MCF 10A (cell line): ENCODE data around the gene FRAS1. TPM values are rescaled to one million over a fixed set of nuclear protein-coding genes. Genes with fewer than 3 reads are reported as not detected.

ENCODE experiments used
- BruUV-seq: library from RNA; stranded (reverse); fragments of 400-500 nt; replicated peaks from 2 replicates; lab custom pipeline; 2021; lab: Mats Ljungman, UMichigan
- CTCF ChIA-PET: fragments of 300-600 bp; sonication (Branson Sonifier 250); formaldehyde crosslinking; extraction: SDS; loops from one replicate; lab custom pipeline; 2021; ENCODE audit warnings: antibody characterized with exemption, inconsistent platforms; lab: Yijun Ruan, JAX
- POLR2A ChIA-PET: fragments of 300-600, 350-650 bp; sonication (Branson Sonifier 250); formaldehyde crosslinking; extraction: SDS; loops from one replicate; lab custom pipeline; 2020; ENCODE audit warnings: antibody characterized with exemption, inconsistent platforms; lab: Yijun Ruan, JAX
- DNase-seq: peaks from one replicate; pipeline ENCODE4 v3.0.0-alpha.2; 2018; ENCODE audit not compliant: unreplicated experiment
- H3K27ac Mint-ChIP-seq: one replicate; pipeline ENCODE4 v1.8.0; 2022; ENCODE audit warnings: mild to moderate bottlenecking, low read depth, mixed read lengths; ENCODE audit not compliant: unreplicated experiment
- H3K27me3 Mint-ChIP-seq: one replicate; pipeline ENCODE4 v1.8.0; 2022; ENCODE audit warnings: mixed read lengths; ENCODE audit not compliant: insufficient read depth, unreplicated experiment
- H3K36me3 Mint-ChIP-seq: one replicate; pipeline ENCODE4 v1.8.0; 2022; ENCODE audit warnings: mild to moderate bottlenecking, moderate library complexity, mixed read lengths; ENCODE audit not compliant: insufficient read depth, unreplicated experiment
- H3K4me1 Mint-ChIP-seq: one replicate; pipeline ENCODE4 v1.8.0; 2022; ENCODE audit warnings: mixed read lengths; ENCODE audit not compliant: insufficient read depth, unreplicated experiment
- H3K4me3 Mint-ChIP-seq: one replicate; pipeline ENCODE4 v1.8.0; 2022; ENCODE audit warnings: mild to moderate bottlenecking, moderate library complexity, mixed read lengths; ENCODE audit not compliant: unreplicated experiment
- H3K9me3 Mint-ChIP-seq: one replicate; pipeline ENCODE4 v1.8.0; 2022; ENCODE audit warnings: mixed read lengths; ENCODE audit not compliant: unreplicated experiment
- intact Hi-C: fragments of 100-400 bp; cut with micrococcal nuclease; formaldehyde crosslinking; loops from 2 replicates; pipeline ENCODE4 v1.14.1; 2022
- total RNA-seq: library from RNA; stranded (reverse); gene quantifications from 2 replicates; pipeline ENCODE4 v1.2.3, GENCODE V29; 2022
- TF ChIP-seq, protein P1 (sequence below): fragments of 200-600 bp; IDR thresholded peaks from one replicate; pipeline ENCODE4 v1.8.0; 2022; ENCODE audit warnings: antibody characterized with exemption, mild to moderate bottlenecking; ENCODE audit not compliant: unreplicated experiment

Gene FRAS1
- total RNA-seq, 1 experiment from 2014 or later: 2.0 TPM

DNA sequence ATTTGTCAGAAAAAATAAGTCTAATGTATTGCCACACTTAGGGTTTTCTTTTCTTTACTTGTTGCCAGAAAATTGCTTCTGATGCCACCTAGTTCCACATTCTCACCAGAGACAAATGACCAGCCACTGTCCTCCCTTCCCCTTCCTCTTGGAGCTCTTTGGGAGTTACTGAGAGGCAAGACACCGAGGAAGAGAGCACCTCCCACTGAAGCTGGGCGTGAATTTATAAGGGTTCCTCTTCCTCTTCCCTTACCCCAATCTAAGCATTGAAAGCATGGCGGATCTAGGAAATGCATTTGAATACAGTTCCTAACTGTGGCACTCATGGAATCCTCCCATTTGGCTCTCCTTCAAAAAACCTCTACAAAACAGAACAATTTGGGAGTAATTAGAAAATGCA, 524.5 kb downstream of the FRAS1 start:
- intact Hi-C loops: no loop called here
- TF ChIP-seq, protein P1, sequence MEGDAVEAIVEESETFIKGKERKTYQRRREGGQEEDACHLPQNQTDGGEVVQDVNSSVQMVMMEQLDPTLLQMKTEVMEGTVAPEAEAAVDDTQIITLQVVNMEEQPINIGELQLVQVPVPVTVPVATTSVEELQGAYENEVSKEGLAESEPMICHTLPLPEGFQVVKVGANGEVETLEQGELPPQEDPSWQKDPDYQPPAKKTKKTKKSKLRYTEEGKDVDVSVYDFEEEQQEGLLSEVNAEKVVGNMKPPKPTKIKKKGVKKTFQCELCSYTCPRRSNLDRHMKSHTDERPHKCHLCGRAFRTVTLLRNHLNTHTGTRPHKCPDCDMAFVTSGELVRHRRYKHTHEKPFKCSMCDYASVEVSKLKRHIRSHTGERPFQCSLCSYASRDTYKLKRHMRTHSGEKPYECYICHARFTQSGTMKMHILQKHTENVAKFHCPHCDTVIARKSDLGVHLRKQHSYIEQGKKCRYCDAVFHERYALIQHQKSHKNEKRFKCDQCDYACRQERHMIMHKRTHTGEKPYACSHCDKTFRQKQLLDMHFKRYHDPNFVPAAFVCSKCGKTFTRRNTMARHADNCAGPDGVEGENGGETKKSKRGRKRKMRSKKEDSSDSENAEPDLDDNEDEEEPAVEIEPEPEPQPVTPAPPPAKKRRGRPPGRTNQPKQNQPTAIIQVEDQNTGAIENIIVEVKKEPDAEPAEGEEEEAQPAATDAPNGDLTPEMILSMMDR: no peak
- no peaks in the 10 kb centered on the region for H3K9me3 Mint-ChIP-seq
- BruUV-seq: no TSS peak
- no peak overlapping the region for H3K4me3 Mint-ChIP-seq
- H3K27ac Mint-ChIP-seq: no peak overlapping the region
- H3K27me3 Mint-ChIP-seq: no peaks in the 10 kb centered on the region
- ChIA-PET POLR2A (interaction anchor here (2.2 kb wide), 1 partner anchor 12 kb away, joined by 9 read pairs; no protein-coding TSS in a partner anchor), CTCF (interaction anchor here (0.6 to 2.1 kb wide), 2 partner anchors 10 to 587 kb away, joined by 3 to 9 read pairs; no protein-coding TSS in a partner anchor)
- DNase-seq: no peak
- peaks cover 52% of the 10 kb centered on the region for H3K36me3 Mint-ChIP-seq
- no peaks in the 10 kb centered on the region for H3K4me1 Mint-ChIP-seq

- intact Hi-C loops: no loop called here
- TF ChIP-seq, protein P1: no peak
- Mint-ChIP-seq H3K4me3 (no peak overlapping the region), H3K4me1 (no peaks in the 10 kb centered on the region), H3K27ac (peak overlapping the region; percentile 16), H3K9me3 (no peaks in the 10 kb centered on the region), H3K27me3 (no peaks in the 10 kb centered on the region), H3K36me3 (peaks cover 66% of the 10 kb centered on the region)
- CTCF ChIA-PET: no interaction called here
- POLR2A ChIA-PET: no interaction called here
- no TSS peak for BruUV-seq
- DNase-seq: peak; percentile 26
Measured at GRCh38 chr4:78584863-78585547, 527.9 kb downstream of the FRAS1 start.

- Mint-ChIP-seq H3K4me1 (no peaks in the 10 kb centered on the region), H3K27me3 (no peaks in the 10 kb centered on the region), H3K4me3 (no peak overlapping the region), H3K27ac (no peak overlapping the region), H3K36me3 (peaks cover 63% of the 10 kb centered on the region), H3K9me3 (no peaks in the 10 kb centered on the region)
- DNase-seq: no peak
- intact Hi-C loops: no loop called here
- CTCF ChIA-PET: no interaction called here
- TF ChIP-seq, protein P1: no peak
- POLR2A ChIA-PET: no interaction called here
- BruUV-seq: no TSS peak
Measured at GRCh38 chr4:78585633-78586032, 528.5 kb downstream of the FRAS1 start.

- H3K27me3 Mint-ChIP-seq: no peaks in the 10 kb centered on the region
- intact Hi-C loops: no loop called here
- no peaks in the 10 kb centered on the region for H3K9me3 Mint-ChIP-seq
- ChIA-PET POLR2A (no interaction called here), CTCF (no interaction called here)
- no peak for DNase-seq
- TF ChIP-seq, protein P1: no peak
- H3K27ac Mint-ChIP-seq: no peak overlapping the region
- no peak overlapping the region for H3K4me3 Mint-ChIP-seq
- no TSS peak for BruUV-seq
- peaks cover 17% of the 10 kb centered on the region for H3K4me1 Mint-ChIP-seq
- peaks cover 48% of the 10 kb centered on the region for H3K36me3 Mint-ChIP-seq
Measured at GRCh38 chr4:78588894-78589545, 531.9 kb downstream of the FRAS1 start.
